Measurements from ENCODE around the gene IGSF21. TPM values are rescaled to one million over a fixed set of nuclear protein-coding genes. Genes with fewer than 3 reads are reported as not detected.

The IGSF21 gene
- polyA plus RNA-seq, 1 donor (not counting 4 experiments of a cell fraction or from before 2014, with no cell fraction given), result not detected

- no peaks in the 10 kb centered on the region for H3K27me3 ChIP-seq (ENCODE audit: control insufficient read depth, extremely low read depth, insufficient read depth, low read length)
- no peaks in the 10 kb centered on the region for H3K9me3 ChIP-seq (ENCODE audit: control insufficient read depth, low read depth, low read length)
- dilution Hi-C loops (cut with MboI; ENCODE audit: extremely low pct_ligation_motif_present, low sequenced_read_pairs), result no loop called here
- no peak overlapping the region for H2AFZ ChIP-seq (ENCODE audit: control insufficient read depth, low read length)
- FAIRE-seq (no peak), DNase-seq (ENCODE audit: low read depth, low spot score) (no peak)
- H3K27ac ChIP-seq (ENCODE audit: control insufficient read depth, insufficient read depth, low read length), result no peak overlapping the region
- no peaks in the 10 kb centered on the region for H3K36me3 ChIP-seq (ENCODE audit: control insufficient read depth in 2 of 2, extremely low read depth in 1 of 2, insufficient read depth in 2 of 2, low read length in 2 of 2)
- H3K79me2 ChIP-seq (ENCODE audit: control insufficient read depth, insufficient read depth, low read length), result no peaks in the 10 kb centered on the region
- no peak overlapping the region for H3K9ac ChIP-seq (ENCODE audit: control insufficient read depth, extremely low read depth, insufficient read depth, low read length)
- no peak overlapping the region for H3K4me2 ChIP-seq (ENCODE audit: control insufficient read depth, extremely low read depth, insufficient read depth, low read depth, low read length)
- no peak overlapping the region for H3K4me3 ChIP-seq (ENCODE audit: control insufficient read depth in 2 of 3, extremely low read depth in 1 of 3, insufficient read depth in 2 of 3, low read depth in 1 of 3, low read length in 3 of 3)
- H3K9me1 ChIP-seq (ENCODE audit: control insufficient read depth, extremely low read depth, insufficient read depth, low read length), result no peaks in the 10 kb centered on the region
- TF ChIP-seq CTCF (optimal IDR thresholded peaks at IDR 0.05 in 1 of 3, IDR thresholded peaks at IDR 0.05 in 1 of 3, conservative IDR thresholded peaks at IDR 0.05 in 1 of 3; ENCODE audit: extremely low read depth in 1 of 3, insufficient read depth in 2 of 3, low read length in 3 of 3), result no peak
- no peak for TF ChIP-seq EZH2 (IDR thresholded peaks at IDR 0.05; ENCODE audit: low read length)
- H4K20me1 ChIP-seq (ENCODE audit: control insufficient read depth, extremely low read depth, insufficient read depth, low read length), result no peaks in the 10 kb centered on the region
- H3K4me1 ChIP-seq (ENCODE audit: control insufficient read depth, extremely low read depth, insufficient read depth, low read length), result no peaks in the 10 kb centered on the region
These were observed 45.4 kb upstream of the IGSF21 start for GRCh38 chr1:18062185-18062584.

GRCh38 chr1:18064534-18064933, 43.1 kb upstream of the IGSF21 start:
- FAIRE-seq, result no peak
- dilution Hi-C loops (cut with MboI; ENCODE audit: extremely low pct_ligation_motif_present, low sequenced_read_pairs), result no loop called here
- Histone ChIP-seq H3K9me3 (ENCODE audit: control insufficient read depth, low read depth, low read length) (no peaks in the 10 kb centered on the region), H3K9me1 (ENCODE audit: control insufficient read depth, extremely low read depth, insufficient read depth, low read length) (no peaks in the 10 kb centered on the region), H2AFZ (ENCODE audit: control insufficient read depth, low read length) (no peak overlapping the region), H3K27ac (ENCODE audit: control insufficient read depth, insufficient read depth, low read length) (no peak overlapping the region), H3K4me2 (ENCODE audit: control insufficient read depth, extremely low read depth, insufficient read depth, low read depth, low read length) (no peak overlapping the region), H3K4me3 (ENCODE audit: control insufficient read depth in 2 of 3, extremely low read depth in 1 of 3, insufficient read depth in 2 of 3, low read depth in 1 of 3, low read length in 3 of 3) (no peak overlapping the region), H3K79me2 (ENCODE audit: control insufficient read depth, insufficient read depth, low read length) (no peaks in the 10 kb centered on the region), H3K27me3 (ENCODE audit: control insufficient read depth, extremely low read depth, insufficient read depth, low read length) (no peaks in the 10 kb centered on the region), H3K36me3 (ENCODE audit: control insufficient read depth in 2 of 2, extremely low read depth in 1 of 2, insufficient read depth in 2 of 2, low read length in 2 of 2) (no peaks in the 10 kb centered on the region), H3K4me1 (ENCODE audit: control insufficient read depth, extremely low read depth, insufficient read depth, low read length) (no peaks in the 10 kb centered on the region), H3K9ac (ENCODE audit: control insufficient read depth, extremely low read depth, insufficient read depth, low read length) (no peak overlapping the region), H4K20me1 (ENCODE audit: control insufficient read depth, extremely low read depth, insufficient read depth, low read length) (no peaks in the 10 kb centered on the region)
- TF ChIP-seq CTCF (optimal IDR thresholded peaks at IDR 0.05 in 1 of 3, IDR thresholded peaks at IDR 0.05 in 1 of 3, conservative IDR thresholded peaks at IDR 0.05 in 1 of 3; ENCODE audit: extremely low read depth in 1 of 3, insufficient read depth in 2 of 3, low read length in 3 of 3) (no peak), EZH2 (IDR thresholded peaks at IDR 0.05; ENCODE audit: low read length) (no peak)
- DNase-seq (ENCODE audit: low read depth, low spot score), result no peak

Measured in keratinocyte (primary cell).